NCI-H1092 treated with DMSO at 0.1 percent for 48 hours (cell line): ENCODE measurements around the gene CHERP.
"Not testable (repeated sequence)": the region's sequence is repeated elsewhere in the genome, so short reads cannot be mapped to it uniquely, and the experiment has no call there.

ENCODE experiments used
- DNase-seq: peaks from one replicate; lab custom pipeline; 2025; lab: John Stamatoyannopoulos, UW

Gene CHERP

GRCh38 chr19:16476401-16476800, 65.8 kb downstream of the CHERP start:
- DNase-seq, result no peak

- DNase-seq, result peak; percentile 3
These were observed 68.3 kb downstream of the CHERP start for GRCh38 chr19:16473875-16474392.

GRCh38 chr19:16472992-16473391, 69.2 kb downstream of the CHERP start:
- DNase-seq, result no peak

GRCh38 chr19:16472559-16472899, 69.7 kb downstream of the CHERP start:
- not testable (repeated sequence) for DNase-seq

- DNase-seq, result peak; percentile 13
These were observed 71.1 kb downstream of the CHERP start for GRCh38 chr19:16470911-16471811.

- DNase-seq, result no peak
These were observed 71.7 kb downstream of the CHERP start for GRCh38 chr19:16470541-16470910.
